Activated naive CD8-positive, alpha-beta T cell treated with anti-CD3 and anti-CD28 coated beads, Interleukin-2, amount 10 ng/mL, durations not matched to agents 7 days and 5 days (primary cell): Measurements from ENCODE around the gene ZBTB44. TPM values are rescaled to one million over a fixed set of nuclear protein-coding genes. Genes with fewer than 3 reads are reported as not detected.

ENCODE experiments used
- ATAC-seq: fragments of 150-1000 bp; cut with Tn5 transposase; one replicate; pipeline ENCODE4 v1.10.0; 2021; ENCODE audit warnings: low read depth, moderate library complexity
- POLR2A ChIA-PET: fragments of 350-600 bp; sonication (Branson Sonifier 250); formaldehyde crosslinking; loops from one replicate; lab custom pipeline; 2021; ENCODE audit warnings: antibody characterized with exemption; lab: Charles Lee
- DNase-seq: peaks from one replicate; pipeline ENCODE4 v3.0.0; 2021
- H3K27ac Mint-ChIP-seq: one replicate; pipeline ENCODE4 v1.8.0; 2022; ENCODE audit warnings: mild to moderate bottlenecking, mixed read lengths
- H3K27me3 Mint-ChIP-seq: one replicate; pipeline ENCODE4 v1.8.0; 2022; ENCODE audit warnings: mild to moderate bottlenecking, moderate library complexity, mixed read lengths
- H3K36me3 Mint-ChIP-seq: one replicate; pipeline ENCODE4 v1.8.0; 2021; ENCODE audit warnings: mild to moderate bottlenecking, mixed read lengths
- H3K4me1 Mint-ChIP-seq: one replicate; pipeline ENCODE4 v1.8.0; 2021; ENCODE audit warnings: mixed read lengths
- H3K4me3 Mint-ChIP-seq: one replicate; pipeline ENCODE4 v1.8.0; 2022; ENCODE audit warnings: mild to moderate bottlenecking, moderate library complexity, mixed read lengths
- H3K9me3 Mint-ChIP-seq: one replicate; pipeline ENCODE4 v1.8.0; 2021; ENCODE audit warnings: mixed read lengths
- total RNA-seq, 2 experiments: library from RNA; stranded (reverse); gene quantifications; one replicate each; pipeline ENCODE4 v1.2.3, GENCODE V29; 2021

The ZBTB44 gene
- total RNA-seq, 2 experiments from 2014 or later: 53.9 to 60.7 TPM

DNA sequence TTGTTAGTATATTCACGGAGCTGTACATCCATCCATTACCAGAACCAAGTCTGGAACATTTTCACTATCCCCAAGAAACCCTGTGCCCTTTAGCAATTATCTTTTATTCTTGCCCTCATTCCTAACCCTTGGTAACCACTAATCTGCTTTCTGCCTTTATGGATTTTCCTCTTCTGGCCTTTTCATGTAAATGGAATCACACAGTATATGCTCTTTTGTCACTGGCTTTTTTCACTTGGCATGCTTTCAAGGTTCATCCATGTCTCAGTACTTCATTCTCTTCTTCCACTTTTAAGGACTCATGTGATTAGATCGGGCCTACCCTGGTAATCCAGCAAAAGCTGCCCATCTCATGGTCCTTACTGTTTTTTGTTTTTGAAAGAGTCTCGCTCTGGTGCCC lies 11.0 kb upstream of the ZBTB44 start:
- no peak overlapping the region for H3K4me3 Mint-ChIP-seq
- POLR2A ChIA-PET: no interaction called here
- peaks cover 10% of the 10 kb centered on the region for H3K9me3 Mint-ChIP-seq
- ATAC-seq: no peak
- no peak for DNase-seq
- peaks cover 9% of the 10 kb centered on the region for H3K36me3 Mint-ChIP-seq
- no peaks in the 10 kb centered on the region for H3K27me3 Mint-ChIP-seq
- H3K27ac Mint-ChIP-seq: no peak overlapping the region
- H3K4me1 Mint-ChIP-seq: peaks cover 3% of the 10 kb centered on the region

DNA sequence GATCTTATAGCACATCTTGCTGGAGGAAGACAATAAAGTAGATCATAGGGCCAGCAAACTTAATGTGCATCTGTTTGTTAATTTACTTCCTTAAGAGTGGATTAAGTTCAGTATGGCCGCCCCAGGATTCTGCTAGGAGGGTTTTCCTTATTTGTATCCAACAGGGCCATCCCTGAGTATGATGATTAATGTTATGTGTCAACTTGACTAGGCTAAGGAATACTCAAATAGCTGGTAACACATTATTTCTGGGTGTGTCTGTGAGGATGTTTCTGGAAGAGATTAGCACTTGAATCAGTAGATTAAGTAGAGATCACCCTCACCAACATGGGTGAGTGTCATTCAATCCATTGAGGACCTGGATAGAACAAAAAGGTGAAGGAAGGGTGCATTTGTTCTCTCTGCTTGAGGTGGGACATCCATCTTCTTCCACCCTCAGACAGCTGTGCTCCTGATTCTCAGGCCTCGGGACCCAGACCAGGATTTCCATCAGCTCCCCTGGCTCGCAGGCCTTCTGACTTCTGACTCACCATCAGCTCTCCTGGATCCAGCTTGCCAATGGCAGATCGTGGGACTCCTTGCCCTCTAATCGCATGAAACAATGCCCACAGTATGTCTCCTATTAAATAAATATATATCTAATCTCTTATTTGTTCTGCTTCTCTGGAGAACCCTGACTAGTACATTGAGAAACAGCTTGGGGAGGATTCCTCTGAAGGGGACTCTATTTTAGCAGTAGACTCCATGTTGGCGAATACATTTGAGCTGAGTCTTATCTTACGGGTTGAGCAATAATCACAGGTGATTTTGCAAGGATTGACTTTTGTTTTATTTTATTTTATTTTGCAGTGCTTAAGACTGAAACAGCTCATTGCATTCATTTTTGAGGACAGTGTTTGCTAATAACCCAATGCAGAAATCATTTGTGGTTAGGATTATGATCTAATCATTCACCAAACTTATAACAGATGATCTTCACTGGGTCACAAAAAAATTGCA lies 9.0 kb upstream of the ZBTB44 start:
- Mint-ChIP-seq H3K27ac (no peak overlapping the region), H3K27me3 (no peaks in the 10 kb centered on the region)
- POLR2A ChIA-PET: no interaction called here

DNA sequence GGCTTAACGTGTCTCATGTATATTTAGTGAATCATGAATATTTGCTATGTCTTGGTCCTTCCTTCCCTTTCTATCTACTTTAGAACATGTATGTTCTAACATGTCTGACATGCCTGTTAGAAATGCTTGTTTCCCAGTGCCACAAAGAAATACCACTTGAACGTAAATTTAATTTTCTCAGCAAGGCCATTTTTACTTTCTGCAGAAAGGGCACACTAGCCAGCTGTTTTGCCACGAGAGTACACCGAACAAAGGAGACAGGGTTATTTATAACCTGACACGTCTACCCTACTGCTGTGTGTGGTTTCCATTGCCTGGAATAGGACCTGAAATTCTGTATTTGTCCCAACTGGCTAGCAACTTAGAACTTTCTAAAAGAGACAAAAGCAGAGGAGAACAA lies 7.4 kb upstream of the ZBTB44 start:
- H3K4me1 Mint-ChIP-seq: no peaks in the 10 kb centered on the region
- ATAC-seq (no peak), DNase-seq (no peak)
- no peak overlapping the region for H3K4me3 Mint-ChIP-seq
- H3K27me3 Mint-ChIP-seq: no peaks in the 10 kb centered on the region
- POLR2A ChIA-PET: no interaction called here
- H3K27ac Mint-ChIP-seq: no peak overlapping the region
- H3K36me3 Mint-ChIP-seq: no peaks in the 10 kb centered on the region
- H3K9me3 Mint-ChIP-seq: peaks cover 7% of the 10 kb centered on the region

More for the DNA sequence above, 9.0 kb upstream of the ZBTB44 start:
- DNase-seq (no peak), ATAC-seq (no peak)
- Mint-ChIP-seq H3K4me3 (no peak overlapping the region), H3K4me1 (no peaks in the 10 kb centered on the region), H3K36me3 (peaks cover 9% of the 10 kb centered on the region), H3K9me3 (peaks cover 11% of the 10 kb centered on the region)

DNA sequence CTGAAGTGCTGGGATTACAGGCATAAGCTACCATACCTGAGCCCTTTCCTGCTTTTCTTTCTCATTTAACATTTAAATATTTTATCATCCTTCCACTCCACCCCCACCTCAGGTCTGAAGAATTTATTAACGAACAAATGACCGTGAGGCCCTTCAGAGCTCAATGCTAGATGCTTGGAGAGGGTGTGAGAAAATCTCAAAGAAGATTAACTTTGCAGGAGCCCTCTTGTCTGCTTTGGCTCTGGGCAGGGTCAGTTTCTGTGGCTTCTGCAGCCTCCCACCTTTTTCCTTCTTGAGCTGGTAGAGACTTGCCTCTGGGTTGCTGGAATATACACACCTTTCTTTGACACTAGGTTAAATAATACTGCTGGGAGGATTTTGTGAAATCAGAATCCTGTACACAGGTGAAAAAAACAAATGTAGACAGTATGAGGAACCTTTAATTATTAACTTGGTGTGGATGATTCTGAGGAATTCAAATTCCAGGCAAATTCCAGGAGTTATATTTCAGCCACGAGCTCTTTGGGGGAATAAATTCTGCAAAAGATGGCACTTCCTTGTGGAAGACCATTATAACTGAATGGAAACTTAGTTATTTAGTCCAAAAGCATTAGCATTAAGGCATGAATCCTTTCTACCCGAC lies 3.4 kb upstream of the ZBTB44 start:
- H3K27me3 Mint-ChIP-seq: no peaks in the 10 kb centered on the region
- H3K36me3 Mint-ChIP-seq: no peaks in the 10 kb centered on the region
- no peak for ATAC-seq
- H3K4me3 Mint-ChIP-seq: no peak overlapping the region
- H3K9me3 Mint-ChIP-seq: peaks cover 7% of the 10 kb centered on the region
- no peak for DNase-seq
- no peak overlapping the region for H3K27ac Mint-ChIP-seq
- peaks cover 11% of the 10 kb centered on the region for H3K4me1 Mint-ChIP-seq
- POLR2A ChIA-PET: interaction anchor here (0.5 to 0.7 kb wide), 2 partner anchors 21 to 454 kb away, joined by 3 to 5 read pairs; no protein-coding TSS in a partner anchor

DNA sequence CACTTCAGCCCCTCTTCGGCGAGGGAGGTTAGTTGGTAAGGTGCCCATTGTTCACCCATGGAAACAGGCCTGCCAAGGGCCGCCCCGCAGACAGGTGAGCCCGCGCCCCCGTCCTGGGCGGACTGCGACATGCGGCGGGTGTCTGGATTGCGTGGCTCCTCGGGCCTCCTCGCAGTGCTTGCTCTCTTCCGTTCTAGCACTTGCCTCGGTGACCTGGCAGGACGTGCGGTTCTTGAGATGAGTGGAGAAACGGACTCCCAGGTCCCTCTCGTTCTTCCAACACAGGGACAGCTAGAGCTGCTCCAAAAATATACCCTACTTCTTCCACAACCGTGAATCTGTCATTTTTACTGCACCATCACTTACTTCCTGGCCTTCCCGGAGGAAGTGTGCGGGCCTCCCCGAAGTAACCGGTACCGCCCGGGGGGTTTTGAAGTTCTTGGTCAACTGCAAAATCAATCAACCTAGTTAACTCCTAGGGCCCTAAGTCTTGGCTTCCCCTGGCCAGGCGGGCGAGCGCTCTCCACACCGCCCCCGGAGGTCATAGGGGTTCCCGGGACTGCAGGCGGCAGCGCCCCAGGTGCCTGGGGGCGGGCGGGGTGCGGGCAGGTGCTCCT lies 745 bp upstream of the ZBTB44 start:
- POLR2A ChIA-PET: no interaction called here
- H3K36me3 Mint-ChIP-seq: no peaks in the 10 kb centered on the region
- peak; percentile 33 for ATAC-seq
- H3K27ac Mint-ChIP-seq: peak overlapping the region; percentile 93
- H3K9me3 Mint-ChIP-seq: peaks cover 2% of the 10 kb centered on the region
- H3K4me3 Mint-ChIP-seq: peak overlapping the region; percentile 85
- peaks cover 20% of the 10 kb centered on the region for H3K4me1 Mint-ChIP-seq
- no peaks in the 10 kb centered on the region for H3K27me3 Mint-ChIP-seq
- DNase-seq: peak; percentile 63

DNA sequence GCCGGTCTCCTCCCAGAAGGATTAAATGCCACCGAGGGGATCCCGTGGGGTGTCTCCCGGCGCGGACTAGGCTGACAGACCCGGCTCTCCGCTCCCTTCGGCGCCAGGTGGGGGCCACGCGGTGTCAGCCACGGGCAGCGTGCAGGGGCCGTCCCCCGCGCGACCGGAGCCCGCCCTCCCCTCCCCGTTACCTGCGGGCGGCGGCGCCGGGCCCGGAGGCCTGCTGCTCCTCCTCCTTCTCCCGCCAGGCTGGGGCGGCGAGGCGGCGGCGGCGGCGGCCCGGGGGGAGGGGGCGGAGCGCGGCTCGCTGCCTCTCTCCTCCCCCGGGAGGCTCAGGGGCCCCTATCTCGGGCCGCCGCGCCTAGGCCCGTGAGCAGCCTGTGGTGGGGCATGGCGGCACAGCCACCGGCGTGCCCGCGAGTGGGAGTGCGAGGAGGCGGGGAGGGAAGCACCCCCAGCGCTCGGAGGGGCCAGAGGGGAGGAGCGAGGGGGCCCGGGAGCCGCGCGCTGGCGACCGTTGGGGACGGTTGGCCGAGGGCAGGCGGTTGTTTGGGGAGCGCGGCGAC lies 450 bp downstream of the ZBTB44 start:
- peaks cover 27% of the 10 kb centered on the region for H3K4me1 Mint-ChIP-seq
- H3K9me3 Mint-ChIP-seq: no peaks in the 10 kb centered on the region
- H3K4me3 Mint-ChIP-seq: peak overlapping the region; percentile 95
- POLR2A ChIA-PET: interaction anchor here (0.7 to 1.4 kb wide), 3 partner anchors 71 to 311 kb away, joined by 3 to 4 read pairs (median 3); partner anchors contain the start of gene PRDM10
- peak; percentile 63 for ATAC-seq
- no peaks in the 10 kb centered on the region for H3K27me3 Mint-ChIP-seq
- no peaks in the 10 kb centered on the region for H3K36me3 Mint-ChIP-seq
- peak overlapping the region; percentile 93 for H3K27ac Mint-ChIP-seq
- peak; percentile 81 for DNase-seq

DNA sequence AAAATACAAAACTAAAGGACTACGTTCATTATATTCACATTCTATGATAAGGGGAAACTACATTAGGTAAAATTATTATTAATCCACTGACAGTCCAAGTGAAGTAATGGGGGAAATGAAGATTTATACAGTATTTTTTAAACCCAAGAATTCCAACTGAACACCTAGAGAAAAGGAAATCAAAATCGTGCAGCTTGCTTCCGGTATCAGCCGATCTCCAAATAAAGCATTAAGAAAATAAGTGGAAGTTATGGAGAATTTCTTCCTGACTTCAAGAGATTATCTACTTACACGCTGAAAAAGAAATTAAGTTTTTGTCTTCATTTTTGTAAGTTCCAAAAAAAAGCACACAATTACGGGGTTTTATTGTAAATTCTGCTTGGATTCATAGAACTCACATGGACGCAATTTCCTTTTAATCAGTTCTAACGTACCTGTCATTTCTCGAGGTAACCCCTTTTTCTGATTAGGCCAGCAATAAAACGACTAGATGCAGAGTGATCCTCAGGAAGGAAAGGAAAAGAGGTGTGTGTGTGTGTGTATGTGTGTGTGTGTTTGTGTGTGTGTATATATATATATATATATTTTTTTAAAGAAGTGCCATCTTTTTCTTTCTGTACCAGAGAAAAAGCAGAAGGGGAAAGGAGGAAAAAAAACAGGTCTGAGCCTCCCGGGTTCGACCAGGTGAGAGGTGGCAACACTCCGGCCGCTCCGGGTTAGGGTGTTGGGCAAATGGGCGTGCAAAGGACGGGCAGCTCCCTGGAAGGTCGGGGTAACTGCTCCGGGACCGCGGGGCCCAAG lies 1.1 kb downstream of the ZBTB44 start:
- Mint-ChIP-seq H3K27me3 (no peaks in the 10 kb centered on the region), H3K4me1 (peaks cover 30% of the 10 kb centered on the region), H3K4me3 (peak overlapping the region; percentile 95), H3K36me3 (no peaks in the 10 kb centered on the region), H3K27ac (peak overlapping the region; percentile 93), H3K9me3 (no peaks in the 10 kb centered on the region)
- no peak for DNase-seq
- POLR2A ChIA-PET: interaction anchor here (0.7 to 1.4 kb wide), 3 partner anchors 70 to 310 kb away, joined by 3 to 4 read pairs (median 3); partner anchors contain the start of gene PRDM10
- no peak for ATAC-seq

DNA sequence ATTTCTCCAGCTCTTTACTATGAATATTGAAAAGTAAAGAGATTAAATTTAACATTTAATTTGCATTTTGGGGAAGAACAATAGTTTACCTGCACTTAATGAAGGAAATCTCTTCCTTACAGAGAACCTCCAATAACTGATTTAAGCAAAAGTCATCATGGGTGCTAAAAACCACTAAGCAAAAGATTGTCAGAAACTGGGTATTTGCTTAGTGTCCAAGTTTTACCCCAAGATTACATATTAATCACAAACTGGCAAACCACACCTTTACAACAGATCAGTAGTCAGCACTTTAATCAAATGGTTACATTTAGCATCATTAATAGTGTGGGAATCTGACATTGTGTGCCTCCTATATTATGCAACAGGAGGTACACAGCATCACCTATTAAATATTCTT lies 2.7 kb downstream of the ZBTB44 start:
- Mint-ChIP-seq H3K9me3 (no peaks in the 10 kb centered on the region), H3K27ac (no peak overlapping the region), H3K4me3 (peak overlapping the region; percentile 95), H3K27me3 (no peaks in the 10 kb centered on the region), H3K36me3 (peaks cover 7% of the 10 kb centered on the region), H3K4me1 (peaks cover 33% of the 10 kb centered on the region)
- ATAC-seq (no peak), DNase-seq (no peak)
- POLR2A ChIA-PET: interaction anchor here (0.8 kb wide), 1 partner anchor 968 kb away, joined by 3 read pairs; no protein-coding TSS in a partner anchor

DNA sequence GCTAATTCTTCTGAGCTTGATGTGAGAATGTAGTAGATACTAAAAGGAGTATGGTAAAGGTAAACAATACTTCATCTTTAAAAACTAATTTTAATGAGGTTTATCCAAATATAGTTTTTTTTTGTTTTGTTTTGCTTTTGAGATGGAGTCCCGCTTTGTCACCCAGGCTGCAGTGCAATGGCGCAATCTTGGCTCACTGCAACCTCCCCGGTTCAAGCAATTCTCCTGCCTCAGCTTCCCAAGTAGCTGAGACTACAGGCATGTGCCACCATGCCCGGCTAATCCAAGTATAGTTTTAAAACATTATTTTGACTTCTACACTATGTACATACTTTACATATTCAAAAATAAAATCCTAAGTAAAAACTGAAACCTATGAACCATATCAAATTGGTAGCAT lies 4.1 kb downstream of the ZBTB44 start:
- peaks cover 5% of the 10 kb centered on the region for H3K9me3 Mint-ChIP-seq
- ATAC-seq (no peak), DNase-seq (no peak)
- peaks cover 15% of the 10 kb centered on the region for H3K36me3 Mint-ChIP-seq
- H3K27me3 Mint-ChIP-seq: no peaks in the 10 kb centered on the region
- H3K4me1 Mint-ChIP-seq: peaks cover 35% of the 10 kb centered on the region
- no peak overlapping the region for H3K4me3 Mint-ChIP-seq
- POLR2A ChIA-PET: no interaction called here
- H3K27ac Mint-ChIP-seq: no peak overlapping the region

DNA sequence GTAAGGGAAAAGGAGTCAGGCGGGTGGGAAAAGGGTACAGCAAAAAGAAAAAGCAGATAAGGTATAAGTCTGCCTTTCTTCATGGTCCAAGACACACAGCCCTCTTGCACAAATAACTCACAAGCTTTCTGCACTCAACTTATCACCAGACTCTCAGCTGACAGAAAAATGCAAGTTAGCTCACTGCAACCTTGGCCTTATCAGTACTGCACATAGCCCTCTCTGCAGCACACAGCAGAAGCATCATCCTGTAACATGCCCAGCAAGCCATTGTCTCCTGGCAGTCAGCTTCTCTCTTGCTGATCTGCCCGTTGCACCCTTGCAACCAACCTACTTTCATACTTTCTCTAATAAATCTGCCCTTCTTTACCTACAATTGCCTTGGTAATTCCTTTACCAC lies 5.8 kb downstream of the ZBTB44 start:
- no peak for DNase-seq
- no peaks in the 10 kb centered on the region for H3K27me3 Mint-ChIP-seq
- H3K27ac Mint-ChIP-seq: no peak overlapping the region

DNA sequence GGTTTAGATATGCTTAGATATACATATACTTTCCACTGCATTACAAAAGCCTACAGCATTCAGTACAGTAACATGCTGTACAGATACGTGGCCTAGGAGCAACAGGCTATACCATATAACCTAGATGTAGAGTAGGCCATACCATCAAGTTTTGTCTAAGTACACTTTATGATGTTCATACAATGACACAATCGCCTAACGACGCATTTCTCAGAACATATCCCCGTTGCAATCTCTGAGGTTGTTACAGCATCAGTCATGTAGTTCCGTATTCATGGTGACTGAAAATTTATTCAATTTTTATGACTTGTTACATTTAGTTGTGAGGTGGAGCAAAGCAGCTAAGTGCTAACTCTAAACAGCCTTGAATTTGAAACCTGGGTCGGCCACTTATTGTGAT lies 6.7 kb downstream of the ZBTB44 start:
- H3K4me1 Mint-ChIP-seq: peaks cover 37% of the 10 kb centered on the region
- H3K27me3 Mint-ChIP-seq: no peaks in the 10 kb centered on the region
- no peak overlapping the region for H3K27ac Mint-ChIP-seq
- DNase-seq (no peak), ATAC-seq (no peak)
- POLR2A ChIA-PET: no interaction called here
- no peak overlapping the region for H3K4me3 Mint-ChIP-seq
- peaks cover 24% of the 10 kb centered on the region for H3K36me3 Mint-ChIP-seq
- peaks cover 14% of the 10 kb centered on the region for H3K9me3 Mint-ChIP-seq

More for the DNA sequence above, 5.8 kb downstream of the ZBTB44 start:
- Mint-ChIP-seq H3K36me3 (peaks cover 24% of the 10 kb centered on the region), H3K4me3 (no peak overlapping the region), H3K9me3 (peaks cover 14% of the 10 kb centered on the region), H3K4me1 (peaks cover 41% of the 10 kb centered on the region)
- no peak for ATAC-seq
- POLR2A ChIA-PET: no interaction called here

DNA sequence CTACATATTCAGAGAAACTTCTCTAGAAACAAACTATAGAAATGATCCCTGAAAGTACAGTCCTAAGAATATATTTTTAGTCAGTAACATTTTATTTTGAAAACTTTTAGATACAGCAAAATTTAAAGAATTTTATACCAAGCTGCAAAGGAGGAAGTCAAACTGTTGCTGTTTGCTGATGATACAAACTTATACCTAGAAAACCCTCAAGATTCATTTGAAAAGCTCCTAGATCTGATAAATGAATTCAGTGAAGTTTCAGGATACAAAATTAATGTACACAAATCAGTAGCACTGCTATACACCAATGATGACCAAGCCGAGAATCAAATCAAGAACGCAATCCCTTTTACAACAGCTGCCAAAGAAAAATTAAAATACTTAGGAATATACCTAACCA lies 10.1 kb downstream of the ZBTB44 start:
- peaks cover 41% of the 10 kb centered on the region for H3K36me3 Mint-ChIP-seq
- no peak for DNase-seq
- ATAC-seq: no peak
- H3K4me1 Mint-ChIP-seq: peaks cover 34% of the 10 kb centered on the region
- H3K4me3 Mint-ChIP-seq: peak overlapping the region; percentile 44
- POLR2A ChIA-PET: interaction anchor here (0.6 kb wide), 1 partner anchor 1611 kb away, joined by 3 read pairs; the partner anchor contains the start of gene FLI1
- H3K9me3 Mint-ChIP-seq: peaks cover 14% of the 10 kb centered on the region
- H3K27ac Mint-ChIP-seq: no peak overlapping the region
- no peaks in the 10 kb centered on the region for H3K27me3 Mint-ChIP-seq
